ENCODE data around the gene AKIRIN2. TPM values are rescaled to one million over a fixed set of nuclear protein-coding genes. Genes with fewer than 3 reads are reported as not detected.

Gene AKIRIN2
- total RNA-seq, 2 experiments from 2014 or later = 91.0 to 92.5 TPM

GRCh38 chr6:87654122-87654521 is 47.9 kb downstream of the AKIRIN2 start:
- peaks cover 8% of the 10 kb centered on the region for H3K4me1 ChIP-seq (ENCODE audit: insufficient read depth, low read length)
- CTCF ChIA-PET = interaction anchor here (1.6 kb wide), 1 partner anchor 33 kb away, joined by 3 read pairs; no protein-coding TSS in a partner anchor
- TF ChIP-seq CTCF (IDR thresholded peaks at IDR 0.05) = no peak
- H3K36me3 ChIP-seq (ENCODE audit: insufficient read depth, low read length) = peaks cover 9% of the 10 kb centered on the region
- H3K9me3 Mint-ChIP-seq = no peaks in the 10 kb centered on the region
- peaks cover 62% of the 10 kb centered on the region for H3K36me3 Mint-ChIP-seq (ENCODE audit: low read depth)
- peak overlapping the region; percentile 53 for H3K27ac Mint-ChIP-seq
- intact Hi-C loops (cut with DNase I, micrococcal nuclease) = no loop called here
- no peak overlapping the region for H3K4me3 Mint-ChIP-seq
- H3K27ac ChIP-seq (ENCODE audit: low read depth in 1 of 2, low read length in 2 of 2) = no peak overlapping the region
- H3K27me3 Mint-ChIP-seq = no peaks in the 10 kb centered on the region
- H3K4me3 ChIP-seq (ENCODE audit: low read length) = no peak overlapping the region
- DNase-seq (no peak), ATAC-seq (ENCODE audit: poor library complexity) (no peak)
- H3K9me3 ChIP-seq (ENCODE audit: control insufficient read depth in 1 of 2, insufficient read depth in 1 of 2, low read length in 2 of 2) = no peaks in the 10 kb centered on the region
- H3K4me1 Mint-ChIP-seq (ENCODE audit: low read depth) = peaks cover 37% of the 10 kb centered on the region
- H3K27me3 ChIP-seq (ENCODE audit: control insufficient read depth in 1 of 2, insufficient read depth in 2 of 2, low read length in 2 of 2) = no peaks in the 10 kb centered on the region
- POLR2A ChIA-PET = interaction anchor here (1.3 to 1.8 kb wide), 2 partner anchors 45 to 48 kb away, joined by 3 to 4 read pairs; partner anchors contain the start of gene AKIRIN2

GRCh38 chr6:87653074-87653962 is 48.7 kb downstream of the AKIRIN2 start:
- H3K9me3 Mint-ChIP-seq = no peaks in the 10 kb centered on the region

GRCh38 chr6:87645080-87645479 is 57.0 kb downstream of the AKIRIN2 start:
- Mint-ChIP-seq H3K9me3 (no peaks in the 10 kb centered on the region), H3K27me3 (no peaks in the 10 kb centered on the region), H3K4me3 (peak overlapping the region; percentile 67), H3K4me1 (ENCODE audit: low read depth) (peaks cover 12% of the 10 kb centered on the region), H3K27ac (peak overlapping the region; percentile 64), H3K36me3 (ENCODE audit: low read depth) (peaks cover 37% of the 10 kb centered on the region)
- Histone ChIP-seq H3K4me1 (ENCODE audit: insufficient read depth, low read length) (peaks cover 4% of the 10 kb centered on the region), H3K27me3 (ENCODE audit: control insufficient read depth in 1 of 2, insufficient read depth in 2 of 2, low read length in 2 of 2) (no peaks in the 10 kb centered on the region), H3K27ac (ENCODE audit: low read depth in 1 of 2, low read length in 2 of 2) (no peak overlapping the region), H3K9me3 (ENCODE audit: control insufficient read depth in 1 of 2, insufficient read depth in 1 of 2, low read length in 2 of 2) (no peaks in the 10 kb centered on the region), H3K4me3 (ENCODE audit: low read length) (peak overlapping the region; percentile 33), H3K36me3 (ENCODE audit: insufficient read depth, low read length) (peaks cover 5% of the 10 kb centered on the region)
- ATAC-seq (ENCODE audit: poor library complexity) (peak; percentile 32), DNase-seq (peak in 3 of 14 experiments; percentile 28 to 47 (median 30))
- TF ChIP-seq CTCF (IDR thresholded peaks at IDR 0.05) = no peak
- intact Hi-C loops (cut with DNase I, micrococcal nuclease) = no loop called here
- ChIA-PET POLR2A (interaction anchor here (0.7 to 0.8 kb wide), 3 partner anchors 9 to 53 kb away, joined by 3 to 4 read pairs (median 4); no protein-coding TSS in a partner anchor), CTCF (interaction anchor here (0.7 to 1.4 kb wide), 2 partner anchors 10 to 11 kb away, joined by 3 to 5 read pairs; no protein-coding TSS in a partner anchor)

More at GRCh38 chr6:87653074-87653962, 48.7 kb downstream of the AKIRIN2 start:
- peak in 3 of 14 experiments; percentile 23 to 54 (median 49) for DNase-seq
- peak overlapping the region; percentile 53 for H3K27ac Mint-ChIP-seq
- H3K4me3 ChIP-seq (ENCODE audit: low read length) = no peak overlapping the region
- intact Hi-C loops (cut with DNase I, micrococcal nuclease) = no loop called here
- H3K4me1 Mint-ChIP-seq (ENCODE audit: low read depth) = peaks cover 37% of the 10 kb centered on the region
- ChIA-PET POLR2A (interaction anchor here (1.2 kb wide), 1 partner anchor 12 kb away, joined by 4 read pairs; no protein-coding TSS in a partner anchor), CTCF (interaction anchor here (1.6 kb wide), 1 partner anchor 34 kb away, joined by 3 read pairs; no protein-coding TSS in a partner anchor)
- H3K4me3 Mint-ChIP-seq = no peak overlapping the region
- no peaks in the 10 kb centered on the region for H3K27me3 Mint-ChIP-seq
- H3K4me1 ChIP-seq (ENCODE audit: insufficient read depth, low read length) = peaks cover 8% of the 10 kb centered on the region
- no peak for ATAC-seq (ENCODE audit: poor library complexity)
- peaks cover 14% of the 10 kb centered on the region for H3K36me3 ChIP-seq (ENCODE audit: insufficient read depth, low read length)
- TF ChIP-seq CTCF (IDR thresholded peaks at IDR 0.05) = no peak
- peaks cover 68% of the 10 kb centered on the region for H3K36me3 Mint-ChIP-seq (ENCODE audit: low read depth)
- no peaks in the 10 kb centered on the region for H3K9me3 ChIP-seq (ENCODE audit: control insufficient read depth in 1 of 2, insufficient read depth in 1 of 2, low read length in 2 of 2)
- no peak overlapping the region for H3K27ac ChIP-seq (ENCODE audit: low read depth in 1 of 2, low read length in 2 of 2)
- no peaks in the 10 kb centered on the region for H3K27me3 ChIP-seq (ENCODE audit: control insufficient read depth in 1 of 2, insufficient read depth in 2 of 2, low read length in 2 of 2)
